Stimulated activated CD4-positive, alpha-beta T cell treated with anti-CD3 and anti-CD28 coated beads, Interleukin-4, amount 100 ng/mL, for 48 hours (primary cell): ENCODE results near the gene GAS2L1.

Experiments
- DNase-seq, 2 donors: peaks; one replicate each; pipeline ENCODE4 v3.0.0-alpha.2; 2020; ENCODE audit warnings: low read depth in 2 of 2

Gene GAS2L1

GRCh38 chr22:29327089-29327764, 20.8 kb downstream of the GAS2L1 start:
- no peak for DNase-seq

- no peak for DNase-seq
Measured at GRCh38 chr22:29328055-29328454, 21.6 kb downstream of the GAS2L1 start.

GRCh38 chr22:29328566-29329500, 22.4 kb downstream of the GAS2L1 start:
- DNase-seq = no peak

- DNase-seq = no peak
Measured at GRCh38 chr22:29329581-29329980, 23.1 kb downstream of the GAS2L1 start.

- no peak for DNase-seq
Measured at GRCh38 chr22:29330291-29330690, 23.8 kb downstream of the GAS2L1 start.

GRCh38 chr22:29330753-29331152, 24.3 kb downstream of the GAS2L1 start:
- DNase-seq = no peak

GRCh38 chr22:29331213-29331612, 24.8 kb downstream of the GAS2L1 start:
- DNase-seq = no peak

GRCh38 chr22:29331658-29332300, 25.3 kb downstream of the GAS2L1 start:
- no peak for DNase-seq

- DNase-seq = no peak
Measured at GRCh38 chr22:29332886-29333496, 26.5 kb downstream of the GAS2L1 start.

GRCh38 chr22:29334148-29334547, 27.7 kb downstream of the GAS2L1 start:
- DNase-seq = no peak

GRCh38 chr22:29334696-29335344, 28.4 kb downstream of the GAS2L1 start:
- DNase-seq = no peak

- DNase-seq = no peak
Measured at GRCh38 chr22:29335656-29336055, 29.2 kb downstream of the GAS2L1 start.

GRCh38 chr22:29336751-29337490, 30.5 kb downstream of the GAS2L1 start:
- DNase-seq = no peak

- DNase-seq = no peak
Measured at GRCh38 chr22:29337631-29338284, 31.3 kb downstream of the GAS2L1 start.

GRCh38 chr22:29338398-29338797, 31.9 kb downstream of the GAS2L1 start:
- no peak for DNase-seq

- DNase-seq = no peak
Measured at GRCh38 chr22:29339381-29340235, 33.2 kb downstream of the GAS2L1 start.

- no peak for DNase-seq
Measured at GRCh38 chr22:29340566-29340965, 34.1 kb downstream of the GAS2L1 start.

GRCh38 chr22:29341056-29341848, 34.8 kb downstream of the GAS2L1 start:
- no peak for DNase-seq

GRCh38 chr22:29341849-29342127, 35.3 kb downstream of the GAS2L1 start:
- no peak for DNase-seq
